PFSK-1 (cell line): Measurements from ENCODE around the gene C3orf52.

ENCODE experiments used
- FOXP2 ChIP-seq: optimal IDR thresholded peaks from 2 replicates; pipeline ENCODE3; 2011; ENCODE audit warnings: borderline replicate concordance, control low read depth, inconsistent platforms; ENCODE audit not compliant: insufficient read depth; ENCODE audit errors: extremely low read length, extremely low read depth
- POLR2AphosphoS5 ChIP-seq: IDR thresholded peaks from 2 replicates; pipeline ENCODE4 v1.6.1; 2012; ENCODE audit warnings: low read depth, mild to moderate bottlenecking, control low read depth, low read length, moderate library complexity
- SIN3A ChIP-seq: IDR thresholded peaks from 2 replicates; pipeline ENCODE4 v1.6.1; 2012; ENCODE audit warnings: mild to moderate bottlenecking, low read length, moderate library complexity, borderline replicate concordance; ENCODE audit not compliant: insufficient read depth
- TAF1 ChIP-seq: IDR thresholded peaks from 2 replicates; pipeline ENCODE4 v1.6.1; 2012; ENCODE audit warnings: low read length, control low read depth, borderline replicate concordance; ENCODE audit not compliant: insufficient read depth
- TF ChIP-seq, protein P1 (sequence below), 2 experiments: IDR thresholded peaks; 2 replicates each; pipeline versions ENCODE4 v1.6.1 to v1.8.0; 2011 to 2012; ENCODE audit warnings: low read depth in 2 of 2, low read length in 2 of 2, control low read depth in 1 of 2, inconsistent platforms in 1 of 2, mild to moderate bottlenecking in 1 of 2, moderate library complexity in 1 of 2; ENCODE audit not compliant: insufficient read depth in 1 of 2

Gene C3orf52

DNA sequence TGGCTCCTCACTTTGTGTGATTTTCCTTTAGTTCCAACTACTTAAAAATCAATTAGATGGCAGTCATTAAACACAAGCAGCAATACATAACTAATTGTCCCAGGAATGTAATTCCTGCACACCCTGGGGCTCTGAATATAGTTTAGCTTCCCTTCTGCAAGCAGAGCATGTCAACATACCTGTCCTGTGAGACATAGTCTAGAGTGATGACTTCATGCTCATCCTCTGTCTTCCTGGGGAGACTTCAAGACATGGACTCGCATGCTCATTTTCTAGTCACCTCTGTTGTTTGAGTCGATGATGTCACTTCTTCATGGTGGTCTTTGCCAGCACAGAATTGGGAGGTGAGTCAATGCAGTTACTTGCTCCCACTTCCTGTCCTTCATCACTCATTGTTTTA is 15.7 kb downstream of the C3orf52 start:
- TF ChIP-seq FOXP2 (no peak), SIN3A (no peak), POLR2AphosphoS5 (no peak), TAF1 (no peak)
- TF ChIP-seq, protein P1, sequence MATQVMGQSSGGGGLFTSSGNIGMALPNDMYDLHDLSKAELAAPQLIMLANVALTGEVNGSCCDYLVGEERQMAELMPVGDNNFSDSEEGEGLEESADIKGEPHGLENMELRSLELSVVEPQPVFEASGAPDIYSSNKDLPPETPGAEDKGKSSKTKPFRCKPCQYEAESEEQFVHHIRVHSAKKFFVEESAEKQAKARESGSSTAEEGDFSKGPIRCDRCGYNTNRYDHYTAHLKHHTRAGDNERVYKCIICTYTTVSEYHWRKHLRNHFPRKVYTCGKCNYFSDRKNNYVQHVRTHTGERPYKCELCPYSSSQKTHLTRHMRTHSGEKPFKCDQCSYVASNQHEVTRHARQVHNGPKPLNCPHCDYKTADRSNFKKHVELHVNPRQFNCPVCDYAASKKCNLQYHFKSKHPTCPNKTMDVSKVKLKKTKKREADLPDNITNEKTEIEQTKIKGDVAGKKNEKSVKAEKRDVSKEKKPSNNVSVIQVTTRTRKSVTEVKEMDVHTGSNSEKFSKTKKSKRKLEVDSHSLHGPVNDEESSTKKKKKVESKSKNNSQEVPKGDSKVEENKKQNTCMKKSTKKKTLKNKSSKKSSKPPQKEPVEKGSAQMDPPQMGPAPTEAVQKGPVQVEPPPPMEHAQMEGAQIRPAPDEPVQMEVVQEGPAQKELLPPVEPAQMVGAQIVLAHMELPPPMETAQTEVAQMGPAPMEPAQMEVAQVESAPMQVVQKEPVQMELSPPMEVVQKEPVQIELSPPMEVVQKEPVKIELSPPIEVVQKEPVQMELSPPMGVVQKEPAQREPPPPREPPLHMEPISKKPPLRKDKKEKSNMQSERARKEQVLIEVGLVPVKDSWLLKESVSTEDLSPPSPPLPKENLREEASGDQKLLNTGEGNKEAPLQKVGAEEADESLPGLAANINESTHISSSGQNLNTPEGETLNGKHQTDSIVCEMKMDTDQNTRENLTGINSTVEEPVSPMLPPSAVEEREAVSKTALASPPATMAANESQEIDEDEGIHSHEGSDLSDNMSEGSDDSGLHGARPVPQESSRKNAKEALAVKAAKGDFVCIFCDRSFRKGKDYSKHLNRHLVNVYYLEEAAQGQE (IDR thresholded peaks at IDR 0.05; ENCODE audit: insufficient read depth in 1 of 2, low read depth in 2 of 2, low read length in 2 of 2) = no peak

DNA sequence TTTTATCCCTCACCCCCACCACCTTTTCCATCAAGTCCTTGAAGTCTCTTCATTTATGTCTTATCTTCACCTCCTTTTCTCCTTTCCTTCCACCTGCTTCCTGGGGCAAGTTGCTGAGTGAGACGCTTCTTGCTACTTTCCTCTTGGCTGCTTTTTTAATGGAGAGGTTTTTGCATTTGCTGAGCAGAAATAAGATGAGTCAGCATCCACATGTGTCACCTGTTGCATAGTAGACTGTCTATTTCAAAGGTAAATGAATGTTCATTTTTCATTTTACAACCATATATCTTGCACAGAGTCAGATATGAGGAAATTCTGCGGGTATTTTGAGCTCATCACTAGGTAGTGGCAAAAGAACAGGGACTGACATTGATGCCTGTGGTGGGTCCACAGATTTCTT is 18.6 kb downstream of the C3orf52 start:
- TF ChIP-seq TAF1 (no peak), SIN3A (no peak), POLR2AphosphoS5 (no peak), FOXP2 (no peak)
- TF ChIP-seq, protein P1 (IDR thresholded peaks at IDR 0.05; ENCODE audit: insufficient read depth in 1 of 2, low read depth in 2 of 2, low read length in 2 of 2) = no peak

DNA sequence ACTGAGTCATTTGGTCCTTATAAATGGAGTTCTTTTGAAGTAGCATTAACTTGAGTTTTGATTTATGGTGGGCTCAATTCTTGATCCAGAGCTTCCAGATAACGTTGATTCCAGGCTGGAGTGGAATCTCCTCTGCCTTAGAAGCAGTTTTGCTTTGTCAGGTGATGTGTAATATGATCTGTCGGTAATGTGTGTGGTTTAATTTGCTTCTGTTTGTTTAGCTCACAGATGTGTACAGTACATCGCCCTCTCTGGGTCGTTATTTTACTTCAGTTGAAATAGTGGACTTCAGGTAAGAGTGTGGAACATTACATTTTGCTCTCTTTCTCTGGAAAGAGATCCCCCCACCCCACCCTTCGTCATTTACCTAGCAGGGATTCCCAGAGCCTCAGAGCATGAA is 23.1 kb downstream of the C3orf52 start:
- TF ChIP-seq POLR2AphosphoS5 (no peak), SIN3A (no peak), TAF1 (no peak), FOXP2 (no peak)
- TF ChIP-seq, protein P1 (IDR thresholded peaks at IDR 0.05; ENCODE audit: insufficient read depth in 1 of 2, low read depth in 2 of 2, low read length in 2 of 2) = no peak

DNA sequence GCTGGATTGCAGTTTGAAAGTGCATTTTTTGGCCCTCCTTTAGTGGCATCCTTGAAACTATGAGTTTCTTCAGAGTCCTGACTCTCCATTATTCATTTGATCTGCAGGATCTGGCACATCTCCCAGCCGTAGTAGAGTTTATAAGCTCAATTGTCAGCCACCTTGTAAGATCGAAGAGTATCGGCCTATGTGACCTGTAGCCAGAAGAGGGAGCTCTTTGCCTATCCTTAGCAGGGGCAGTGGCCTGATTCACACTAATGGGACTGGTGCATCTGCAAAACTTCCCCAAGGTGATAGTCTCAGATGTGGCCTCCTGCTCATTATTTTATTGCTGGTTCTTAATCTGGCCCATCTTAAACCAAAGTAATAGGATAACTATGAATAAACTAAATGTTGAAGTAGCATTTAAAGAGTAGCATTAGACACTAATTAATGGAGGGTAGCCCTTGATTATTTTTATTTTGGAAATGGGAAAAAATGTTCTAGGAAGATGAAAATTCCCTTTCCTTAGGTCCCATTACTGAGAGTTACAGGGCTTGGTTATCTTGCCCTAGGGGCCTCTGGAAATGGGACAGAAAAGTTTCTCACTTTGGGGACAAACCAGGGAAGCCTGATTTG is 25.7 kb downstream of the C3orf52 start:
- TF ChIP-seq TAF1 (no peak), SIN3A (no peak), POLR2AphosphoS5 (no peak), FOXP2 (no peak)
- TF ChIP-seq, protein P1 (IDR thresholded peaks at IDR 0.05; ENCODE audit: insufficient read depth in 1 of 2, low read depth in 2 of 2, low read length in 2 of 2) = no peak
